NCI-H1105 (cell line): Measurements from ENCODE around the gene RAB4B.
A peak's percentile ranks its signal among the peaks of the same experiment; 100 is the strongest.
"Not testable (repeated sequence)": the region's sequence is repeated elsewhere in the genome, so short reads cannot be mapped to it uniquely, and the experiment has no call there.

ENCODE experiments used
- DNase-seq: peaks from one replicate; lab custom pipeline; 2025; lab: John Stamatoyannopoulos, UW

Gene RAB4B

GRCh38 chr19:40777937-40778705 lies at the start of gene RAB4B:
Gene RAB4B (plus strand): TSS chr19:40778247. CDS start chr19:40778376, 129 bp downstream.
- peak; percentile 100 for DNase-seq

- not testable (repeated sequence) for DNase-seq
These were observed 48.0 kb upstream of the RAB4B start for GRCh38 chr19:40730065-40730464.

DNA sequence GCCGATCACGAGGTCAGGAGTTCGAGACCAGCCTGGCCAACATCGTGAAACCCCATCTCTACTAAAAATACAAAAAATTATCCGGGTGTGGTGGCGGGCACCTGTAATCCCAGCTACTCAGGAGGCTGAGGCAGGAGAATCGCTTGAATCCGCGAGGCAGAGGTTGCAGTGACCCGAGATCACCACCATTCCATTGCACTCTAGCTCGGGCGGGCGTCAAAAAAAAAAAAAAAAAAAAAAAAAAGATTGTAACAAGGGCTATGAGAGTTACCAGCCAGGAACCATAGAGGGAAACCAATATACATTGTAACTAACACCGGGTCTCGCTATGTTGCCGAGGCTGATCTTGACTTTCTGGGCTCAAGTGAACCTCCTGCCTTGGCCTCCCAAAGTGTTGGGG lies 45.7 kb upstream of the RAB4B start:
- not testable (repeated sequence) for DNase-seq

- no peak for DNase-seq
These were observed 44.9 kb upstream of the RAB4B start for GRCh38 chr19:40733149-40733548.

DNA sequence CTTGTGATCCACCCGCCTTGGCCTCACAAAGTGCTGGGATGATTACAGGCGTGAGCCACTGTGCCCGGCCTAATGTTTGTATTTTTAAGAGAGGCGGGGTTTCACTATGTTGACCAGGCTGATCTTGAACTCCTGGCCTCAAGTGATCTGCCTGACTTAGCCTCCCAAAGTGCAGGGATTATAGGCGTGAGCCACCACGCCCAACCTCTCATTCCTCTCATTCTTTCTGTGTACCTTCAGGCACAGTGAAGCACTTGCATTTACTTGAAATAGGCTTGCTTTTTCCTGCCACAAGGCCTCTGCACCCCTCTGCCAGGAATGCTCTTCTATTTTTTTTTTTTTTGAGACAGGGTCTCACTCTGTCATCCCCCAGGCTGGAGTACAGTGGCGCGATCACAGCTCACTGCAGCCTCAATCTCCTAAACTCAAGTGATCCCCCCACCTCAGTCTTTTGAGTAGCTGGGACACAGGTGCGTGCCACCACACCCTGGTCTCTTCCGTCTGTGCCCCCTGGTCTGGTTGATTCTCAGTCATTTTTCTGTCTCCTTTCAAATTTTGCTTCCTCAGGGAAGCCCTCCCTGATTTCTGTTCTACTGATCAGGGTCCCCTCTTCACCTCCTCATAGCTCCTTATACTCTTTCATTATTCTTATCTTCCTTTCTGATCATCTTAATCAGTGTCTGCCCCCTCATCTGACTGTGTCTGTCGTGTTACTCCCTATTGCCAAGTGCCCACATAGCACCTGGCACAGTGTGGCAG lies 42.9 kb upstream of the RAB4B start:
- no peak for DNase-seq

DNA sequence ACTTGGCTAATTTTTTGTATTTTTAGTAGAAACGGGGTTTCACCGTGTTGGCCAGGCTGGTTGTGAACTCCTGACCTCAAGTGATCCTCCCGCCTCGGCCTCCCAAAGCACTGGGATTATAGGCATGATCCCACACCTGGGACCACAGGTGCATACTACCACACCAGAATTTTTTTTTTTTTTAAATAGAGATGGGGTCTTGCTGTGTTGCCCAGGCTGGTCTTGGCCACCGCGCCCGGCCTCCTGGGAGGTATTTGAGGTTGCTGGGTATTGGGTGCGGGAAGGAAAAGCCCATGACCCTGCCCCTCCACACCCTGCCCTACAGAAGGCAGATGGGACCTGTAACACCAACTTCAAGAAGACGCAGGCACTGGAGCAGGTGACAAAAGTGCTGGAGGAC lies 41.4 kb upstream of the RAB4B start:
- DNase-seq: no peak

DNA sequence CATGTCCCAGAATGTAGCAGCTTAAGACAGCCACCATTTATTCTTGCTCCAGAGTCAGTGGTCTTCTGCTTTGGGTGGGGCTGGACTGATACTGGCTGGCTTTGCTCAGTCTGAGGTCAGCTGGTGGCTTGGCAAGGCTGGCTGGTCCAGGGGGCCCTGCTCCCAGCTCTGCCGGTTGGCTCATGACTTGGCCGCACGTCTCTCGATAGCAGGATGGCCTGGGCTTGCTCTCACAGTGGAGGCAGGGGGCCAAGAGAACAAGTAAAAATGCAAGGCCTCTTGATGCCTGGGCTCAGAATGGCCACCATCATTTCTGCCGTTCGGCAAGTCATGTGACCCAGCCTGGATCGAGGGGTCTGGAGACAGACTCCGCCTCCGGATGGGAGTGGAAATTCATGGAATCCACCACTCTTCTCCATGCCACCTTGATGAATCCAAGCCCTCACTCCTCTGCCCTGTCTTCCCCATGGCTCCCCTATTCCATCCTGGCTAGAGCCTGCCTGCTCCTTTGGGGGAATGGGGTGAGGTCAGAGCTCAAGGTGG lies 40.9 kb upstream of the RAB4B start:
- DNase-seq: no peak

DNA sequence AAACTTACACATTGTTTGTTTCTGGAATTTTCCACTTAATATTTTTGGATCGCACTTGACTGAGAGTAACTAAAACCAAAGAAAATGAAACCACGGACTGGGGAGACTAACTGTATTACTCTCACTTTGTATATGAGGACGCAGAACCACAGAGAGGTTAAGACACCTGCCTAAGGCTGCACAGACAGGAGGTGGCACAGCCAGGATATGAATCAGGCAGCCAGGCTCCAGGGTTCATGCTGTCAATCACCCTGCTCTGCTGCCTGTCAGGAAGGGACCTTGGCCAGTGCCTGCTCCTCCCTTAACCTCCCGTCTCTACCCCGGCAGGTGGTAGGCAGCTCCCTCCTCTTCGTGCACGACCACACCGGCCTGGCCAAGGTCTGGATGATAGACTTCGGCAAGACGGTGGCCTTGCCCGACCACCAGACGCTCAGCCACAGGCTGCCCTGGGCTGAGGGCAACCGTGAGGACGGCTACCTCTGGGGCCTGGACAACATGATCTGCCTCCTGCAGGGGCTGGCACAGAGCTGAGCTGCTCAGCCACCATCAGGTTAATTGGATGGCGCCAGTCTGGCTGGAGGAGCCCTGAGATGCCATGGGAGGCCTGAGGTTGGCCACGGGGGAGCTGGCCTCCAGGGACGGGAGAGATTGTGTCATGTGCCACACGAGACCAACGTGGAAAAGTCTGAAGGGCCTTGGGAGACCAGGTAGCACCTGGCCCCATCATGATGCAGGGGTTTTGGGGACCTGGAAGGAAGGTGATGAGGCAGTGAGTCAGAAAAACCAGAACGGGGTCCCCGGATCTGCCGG lies 38.8 kb upstream of the RAB4B start:
- no peak for DNase-seq

- no peak for DNase-seq
These were observed 38.0 kb upstream of the RAB4B start for GRCh38 chr19:40739871-40740703.

DNA sequence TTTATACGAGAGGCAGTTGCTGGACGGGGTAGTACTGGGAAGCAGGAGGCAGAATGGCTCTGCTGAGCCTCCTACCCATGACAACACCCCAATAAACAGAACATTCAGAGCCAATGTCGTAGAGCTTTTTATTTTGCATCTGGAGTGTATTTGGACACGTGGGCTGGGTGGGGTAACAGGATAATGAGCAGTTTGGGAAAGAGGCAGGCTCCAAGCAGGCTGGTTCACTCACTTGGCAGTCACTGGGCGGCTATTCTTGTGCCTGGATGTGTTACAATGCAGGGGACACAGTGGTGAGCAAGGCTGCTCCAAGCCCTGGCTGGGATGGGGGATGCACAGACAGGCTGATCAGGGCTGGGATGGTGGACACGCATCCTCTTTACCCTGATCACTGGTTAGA lies 37.3 kb upstream of the RAB4B start:
- DNase-seq: no peak

- DNase-seq: no peak
These were observed 36.3 kb upstream of the RAB4B start for GRCh38 chr19:40741527-40742390.

DNA sequence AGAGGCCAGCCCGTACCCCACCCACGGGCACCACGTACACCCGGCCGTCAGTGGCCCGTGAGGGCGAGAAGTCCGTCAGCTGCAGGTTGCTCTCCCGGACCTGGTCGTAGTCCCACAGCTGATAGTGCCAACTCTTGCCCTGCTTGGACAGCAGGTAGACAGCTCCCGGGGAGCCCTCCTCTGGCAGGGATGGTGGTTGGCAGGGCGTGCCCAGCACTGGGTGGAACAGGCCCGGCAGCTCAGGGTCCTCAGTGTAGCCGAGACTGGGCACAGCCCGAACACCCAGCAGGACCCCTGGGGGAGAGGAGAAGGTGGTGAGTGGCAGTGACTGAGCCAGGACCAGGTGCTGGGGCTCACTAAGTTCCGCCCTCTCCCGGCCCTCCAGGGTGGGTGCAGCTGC lies 35.6 kb upstream of the RAB4B start:
- DNase-seq: no peak

DNA sequence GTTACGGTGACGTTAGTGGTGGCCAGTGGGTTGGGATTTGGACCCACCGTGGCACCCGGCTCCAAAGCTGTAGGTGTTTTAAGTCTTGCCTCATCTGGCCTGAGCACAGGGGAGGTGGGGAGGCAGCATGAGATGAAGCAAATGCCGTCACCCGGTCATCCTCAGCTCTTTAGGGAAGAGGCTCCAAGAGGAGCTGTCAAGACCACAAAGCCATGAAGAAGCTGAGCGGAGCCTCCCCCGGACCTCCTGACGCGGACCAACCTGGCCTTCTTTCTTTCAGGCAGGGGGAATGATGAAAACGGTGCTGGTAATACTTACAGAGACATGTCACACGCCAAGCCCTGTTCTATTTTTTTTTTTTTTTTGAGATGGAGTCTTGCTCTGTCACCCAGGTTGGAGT lies 35.2 kb upstream of the RAB4B start:
- no peak for DNase-seq

DNA sequence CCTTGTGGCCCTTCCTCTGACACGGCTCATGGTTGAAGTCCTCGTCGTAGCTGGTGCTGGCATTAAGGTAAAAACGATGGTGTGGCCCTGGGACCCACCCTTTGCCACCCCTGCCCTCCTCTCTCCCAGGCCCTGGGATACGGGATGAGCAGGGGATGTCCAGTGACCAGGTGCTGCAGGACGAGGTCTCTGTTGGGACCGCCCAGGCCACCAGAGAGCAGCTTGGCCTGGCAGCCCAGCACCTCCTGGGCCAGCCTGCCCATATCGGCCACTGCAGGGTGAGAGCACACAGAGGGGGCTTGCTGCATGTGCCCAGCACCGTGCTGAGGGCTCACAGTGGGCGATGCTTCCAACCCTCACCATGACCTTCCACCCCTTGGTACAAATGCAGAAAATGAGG lies 34.1 kb upstream of the RAB4B start:
- DNase-seq: no peak

DNA sequence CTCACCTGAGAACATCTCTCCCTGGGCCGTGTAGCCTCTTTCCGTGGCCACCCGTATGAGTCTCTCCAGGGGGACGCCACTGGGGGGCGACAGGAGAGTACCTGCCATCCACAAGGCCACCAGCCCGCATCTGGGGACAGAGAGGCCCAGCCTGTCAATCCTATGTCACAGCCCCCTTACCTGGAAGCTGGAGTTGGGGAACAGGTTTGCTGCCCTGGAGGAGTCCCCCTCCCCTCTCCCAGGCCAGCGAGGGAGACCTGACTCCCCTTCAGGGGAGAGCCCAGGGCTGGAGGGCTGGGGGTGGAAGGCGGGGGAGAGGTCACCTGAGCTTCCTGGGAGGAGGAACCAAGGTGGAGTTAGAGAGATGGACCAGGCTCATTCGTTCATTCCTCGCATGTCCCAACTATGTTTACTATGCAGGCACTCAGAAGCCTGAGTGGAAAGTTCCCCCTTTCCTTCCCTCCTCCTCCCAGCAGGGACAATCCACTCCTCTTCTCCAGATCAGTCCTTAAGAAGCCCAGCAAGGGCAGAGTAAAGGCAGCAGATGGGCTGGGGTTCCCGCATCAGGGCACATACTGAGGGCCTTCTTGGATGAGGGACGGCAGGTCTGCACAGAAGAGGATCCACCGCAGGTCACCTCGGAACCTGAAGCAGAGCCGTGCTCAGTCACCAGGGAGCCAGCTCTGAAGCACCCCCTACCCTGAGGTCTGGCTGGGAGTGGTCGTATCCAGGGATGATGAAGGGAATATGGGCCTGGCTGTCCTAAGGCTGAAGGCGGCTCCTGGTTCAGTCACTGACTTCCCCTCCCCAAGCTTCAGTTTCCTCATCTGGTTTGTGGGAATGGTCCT lies 33.3 kb upstream of the RAB4B start:
- DNase-seq: no peak

DNA sequence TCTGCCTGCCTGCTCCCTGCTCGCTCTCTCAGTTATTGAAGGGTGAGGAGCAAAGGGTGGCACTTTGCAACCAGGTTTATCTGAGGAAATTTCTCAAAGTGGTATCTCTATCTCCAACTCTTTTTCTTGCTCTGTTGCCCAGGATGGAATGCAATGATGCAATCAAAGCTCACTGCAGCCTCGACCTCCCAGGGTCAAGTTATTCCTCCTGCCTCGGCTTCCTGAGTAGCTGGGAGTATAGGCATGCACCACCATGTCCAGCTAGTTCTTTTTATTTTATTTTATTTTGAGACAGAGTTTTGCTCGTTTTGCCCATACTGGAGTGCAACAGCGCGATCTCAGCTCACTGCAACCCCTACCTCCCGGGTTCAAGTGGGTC lies 32.7 kb upstream of the RAB4B start:
- no peak for DNase-seq

DNA sequence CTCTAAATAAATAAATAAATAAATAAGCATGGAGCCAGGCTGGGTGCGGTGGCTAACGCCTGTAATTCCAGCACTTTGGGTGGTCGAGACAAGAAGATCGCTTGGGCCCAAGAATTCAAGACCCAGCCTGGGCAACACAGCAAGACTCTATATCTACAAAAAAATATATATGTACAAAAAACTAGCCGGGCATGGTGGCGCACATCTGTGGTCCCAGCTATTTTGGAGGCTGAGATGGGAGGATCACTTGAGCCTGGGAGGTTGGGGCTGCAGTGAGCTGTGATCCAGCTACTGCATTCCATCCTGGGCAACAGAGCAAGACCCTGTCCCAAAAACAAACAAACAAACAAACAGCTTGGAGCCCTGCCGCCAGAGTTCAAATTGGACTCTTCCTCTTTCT lies 30.5 kb upstream of the RAB4B start:
- no peak for DNase-seq

- peak; percentile 100 for DNase-seq
These were observed 27.8 kb upstream of the RAB4B start, which contains the start of gene ACTMAP for GRCh38 chr19:40750058-40750873. Gene ACTMAP (minus strand): TSS chr19:40750477. CDS start chr19:40749803, 674 bp downstream.
